Stomach (tissue), 9 donors: ENCODE results near the gene TSPAN11. TPM values are rescaled to one million over a fixed set of nuclear protein-coding genes. Genes with fewer than 3 reads are reported as not detected.

Experiments
- DNase-seq, 2 donors: peaks; one replicate each; pipeline versions ENCODE4 v3.0.0 to v3.0.0-alpha.2; 2013 to 2019
- H3K27ac ChIP-seq, 5 donors: fragments of 200-600 bp in 4 of 5; sonication (generic) in 4 of 5; one replicate each; pipeline ENCODE4 v1.5.1; 2013 to 2019; ENCODE audit warnings: mild to moderate bottlenecking in 1 of 5, moderate library complexity in 1 of 5
- H3K27me3 ChIP-seq, 3 donors: fragments of 200-600 bp; sonication (generic); one replicate each; pipeline ENCODE4 v1.5.1; 2017 to 2019; ENCODE audit warnings: mixed run types in 1 of 3
- H3K36me3 ChIP-seq, 4 donors: fragments of 200-600 bp; sonication (generic); 1 replicate in 3 of 4; 2 replicates in 1 of 4; pipeline ENCODE4 v1.5.1; 2016 to 2019
- H3K4me1 ChIP-seq, 4 donors: fragments of 200-600 bp; sonication (generic); one replicate each; pipeline ENCODE4 v1.5.1; 2016 to 2019
- H3K4me3 ChIP-seq, 4 donors: fragments of 200-600 bp; sonication (generic) in 3 of 4; one replicate each; pipeline ENCODE4 v1.5.1; 2016 to 2019; ENCODE audit warnings: mild to moderate bottlenecking in 1 of 4
- H3K9me3 ChIP-seq, 4 donors: fragments of 200-600 bp; sonication (generic); one replicate each; pipeline ENCODE4 v1.5.1; 2016 to 2019
- CTCF ChIP-seq, 7 experiments: fragments of 450-650 bp in 4 of 7; fragments of 200-600 bp in 3 of 7; sonication (generic) in 3 of 7; IDR thresholded peaks; one replicate each; pipeline ENCODE4 v1.5.1; 2016 to 2019; ENCODE audit warnings: antibody characterized with exemption in 7 of 7, control low read depth in 2 of 7, mild to moderate bottlenecking in 1 of 7
- EP300 ChIP-seq: sonication (generic); formaldehyde crosslinking; IDR thresholded peaks from one replicate; pipeline ENCODE4 v1.6.1; 2017; ENCODE audit warnings: antibody characterized with exemption
- POLR2A ChIP-seq, 4 donors: fragments of 450-650 bp; IDR thresholded peaks; one replicate each; pipeline ENCODE4 v1.6.1; 2016; ENCODE audit warnings: antibody characterized with exemption in 4 of 4, control low read depth in 2 of 4, mild to moderate bottlenecking in 1 of 4, moderate library complexity in 1 of 4
- POLR2AphosphoS5 ChIP-seq, 3 donors: sonication (generic); formaldehyde crosslinking; IDR thresholded peaks; one replicate each; pipeline ENCODE4 v1.6.1; 2016; ENCODE audit warnings: antibody characterized with exemption in 3 of 3
- WGBS, 5 donors: extraction: QIAGEN DNeasy Blood & Tissue Kit in 3 of 5; methylation state at CpG; one replicate each; pipeline versions ENCODE4 v1.1.5 to v1.1.7; 2013 to 2018; 5-methylcytosine and 5-hydroxymethylcytosine counted together
- intact Hi-C: fragments of 100-400 bp; cut with DNase I; formaldehyde crosslinking; loops from one replicate; pipeline ENCODE4 v1.15.1; 2023; ENCODE audit warnings: low total_unique reads
- polyA plus RNA-seq, 3 donors: library from polyadenylated mRNA; stranded (reverse); fragments of 200-250 nt; gene quantifications; one replicate each; pipeline ENCODE4 v1.2.3, GENCODE V29; 2013
- total RNA-seq, 5 donors: library from RNA; depleted of rRNA; stranded (reverse); fragments of >200 nt; gene quantifications; one replicate each; pipeline versions ENCODE4 v1.1.0 to v1.2.3, GENCODE V29; 2014 to 2016
- donor health status: healthy with polysubstance abuse.
- donor health status: Bipolar disorder and iron deficiency.
- donor health status: healthy.

The TSPAN11 gene
- total and polyA plus RNA-seq, 8 donors, result under 0.01 to 5.5 (median 1.3) TPM

- WGBS, 5 donors, result 88 to 95% (median 90%) methylated on average over 7 of the region's 7 CpGs
- Histone ChIP-seq H3K36me3 (no peaks in the 10 kb centered on the region), H3K4me1 (no peaks in the 10 kb centered on the region), H3K27ac (no peak overlapping the region), H3K4me3 (no peak overlapping the region), H3K27me3 (peaks cover 0 to 5% (median 0%) of the 10 kb centered on the region in 3 donors), H3K9me3 (no peaks in the 10 kb centered on the region)
- TF ChIP-seq POLR2A (IDR thresholded peaks at IDR 0.05) (no peak), POLR2AphosphoS5 (IDR thresholded peaks at IDR 0.05) (no peak), CTCF (IDR thresholded peaks at IDR 0.05) (no peak), EP300 (no peak)
- intact Hi-C loops, result no loop called here
- DNase-seq, result no peak
Measured at GRCh38 chr12:31003861-31004640, 77.5 kb downstream of the TSPAN11 start.

- no peak for DNase-seq
- Histone ChIP-seq H3K36me3 (no peaks in the 10 kb centered on the region), H3K27me3 (peaks cover 0 to 5% (median 0%) of the 10 kb centered on the region in 3 donors), H3K4me3 (no peak overlapping the region), H3K4me1 (no peaks in the 10 kb centered on the region), H3K27ac (no peak overlapping the region), H3K9me3 (no peaks in the 10 kb centered on the region)
- TF ChIP-seq POLR2A (IDR thresholded peaks at IDR 0.05), result no peak
- no peak for TF ChIP-seq POLR2AphosphoS5 (IDR thresholded peaks at IDR 0.05)
- TF ChIP-seq EP300, result no peak
- TF ChIP-seq CTCF (IDR thresholded peaks at IDR 0.05), result no peak
- intact Hi-C loops, result no loop called here
- WGBS, 5 donors, result 88 to 99% (median 95%) methylated on average over 5 of the region's 5 CpGs
Measured at GRCh38 chr12:31004666-31005065, 78.1 kb downstream of the TSPAN11 start.

- intact Hi-C loops, result no loop called here
- Histone ChIP-seq H3K36me3 (no peaks in the 10 kb centered on the region), H3K4me1 (no peaks in the 10 kb centered on the region), H3K4me3 (no peak overlapping the region), H3K9me3 (no peaks in the 10 kb centered on the region), H3K27ac (no peak overlapping the region), H3K27me3 (peaks cover 0 to 5% (median 0%) of the 10 kb centered on the region in 3 donors)
- no peak for DNase-seq
- TF ChIP-seq POLR2AphosphoS5 (IDR thresholded peaks at IDR 0.05) (no peak), EP300 (no peak), CTCF (IDR thresholded peaks at IDR 0.05) (no peak)
- WGBS, 5 donors, result 89 to 93% (median 92%) methylated on average over 13 to 15 of the region's 15 CpGs
Measured at GRCh38 chr12:31005256-31005943, 78.9 kb downstream of the TSPAN11 start.

GRCh38 chr12:31005944-31006361 lies 79.4 kb downstream of the TSPAN11 start:
- H3K4me1 ChIP-seq, result no peaks in the 10 kb centered on the region
- peak in 1 of 2 donors; percentile 26 for DNase-seq
- no peak overlapping the region for H3K27ac ChIP-seq
- peaks cover 0 to 5% (median 0%) of the 10 kb centered on the region in 3 donors for H3K27me3 ChIP-seq
- intact Hi-C loops, result no loop called here
- no peaks in the 10 kb centered on the region for H3K36me3 ChIP-seq
- TF ChIP-seq CTCF (IDR thresholded peaks at IDR 0.05), result no peak
- TF ChIP-seq EP300, result no peak
- TF ChIP-seq POLR2A (IDR thresholded peaks at IDR 0.05), result no peak
- TF ChIP-seq POLR2AphosphoS5 (IDR thresholded peaks at IDR 0.05), result no peak
- H3K9me3 ChIP-seq, result no peaks in the 10 kb centered on the region
- no peak overlapping the region for H3K4me3 ChIP-seq
- 74 to 81% (median 77%) methylated on average over 3 to 4 of the region's 4 CpGs for WGBS, 5 donors
